Pancreas (tissue), 10 donors: ENCODE results near the gene CCSER2. TPM values are rescaled to one million over a fixed set of nuclear protein-coding genes. Genes with fewer than 3 reads are reported as not detected.
A peak's percentile ranks its signal among the peaks of the same experiment; 100 is the strongest.

Experiments used
- ATAC-seq, 4 donors: fragments of 200-7000 bp; cut with Tn5 transposase; one replicate each; pipeline versions ENCODE4 v1.8.0 to v1.9.1; 2020; ENCODE audit warnings: mild to moderate bottlenecking in 4 of 4, moderate library complexity in 4 of 4
- DNase-seq, 6 donors: peaks; one replicate each; pipeline ENCODE4 v3.0.0-alpha.2; 2020
- FAIRE-seq: peaks from 2 replicates; lab custom pipeline; 2012; peaks lifted over from hg19 to GRCh38; lab: Jason Lieb, UNC
- H3K27ac ChIP-seq, 4 donors: fragments of 200-600 bp; sonication (generic); 1 replicate in 3 of 4; 2 replicates in 1 of 4; pipeline versions ENCODE4 v1.5.0 to v1.8.0; 2020
- H3K27me3 ChIP-seq, 4 donors: fragments of 200-600 bp; one replicate each; pipeline ENCODE4 v1.8.0; 2021
- H3K36me3 ChIP-seq, 3 donors: fragments of 200-600 bp; sonication (generic) in 1 of 3; one replicate each; pipeline versions ENCODE4 v1.5.0 to v1.8.0; 2020 to 2021
- H3K4me1 ChIP-seq, 3 donors: fragments of 200-600 bp; one replicate each; pipeline ENCODE4 v1.8.0; 2021
- H3K4me3 ChIP-seq, 4 donors: fragments of 200-600 bp; sonication (generic) in 2 of 4; one replicate each; pipeline versions ENCODE4 v1.5.0 to v1.8.0; 2020 to 2021
- H3K9me3 ChIP-seq, 4 donors: fragments of 200-600 bp; one replicate each; pipeline ENCODE4 v1.8.0; 2021
- CTCF ChIP-seq, 4 donors: fragments of 200-600 bp; sonication (generic) in 3 of 4; IDR thresholded peaks; one replicate each; pipeline versions ENCODE4 v1.5.0 to v1.8.0; 2021; ENCODE audit warnings: antibody characterized with exemption in 4 of 4
- WGBS, 2 donors: extraction: QIAGEN DNeasy Blood & Tissue Kit; methylation state at CpG; one replicate each; pipeline ENCODE4 v1.1.7; 2013; 5-methylcytosine and 5-hydroxymethylcytosine counted together
- intact Hi-C, 3 donors: fragments of 100-400 bp; cut with DNase I; formaldehyde crosslinking; loops; one replicate each; pipeline versions ENCODE4 v1.11.1 to v1.14.2; 2022
- polyA plus RNA-seq, 2 donors: library from polyadenylated mRNA; stranded (reverse); fragments of 200-250 nt; gene quantifications; one replicate each; pipeline ENCODE4 v1.2.3, GENCODE V29; 2013
- total RNA-seq, 6 donors: library from RNA; stranded (reverse); fragmentation: NEBNext Ultra II Directional in 4 of 6; extraction: Animal tissue kit (Norgen Biotek cat#: 25700) in 4 of 6; gene quantifications; one replicate each; pipeline versions ENCODE4 v1.2.1 to v1.2.4, GENCODE V29; 2021 to 2023
- donor health status: healthy with polysubstance abuse.
- donor health status: DM: no; HTN: no; CAD: no; lungs with moderate emphysema.
- donor health status: DM: no; HTN: no; CAD: no.
- donor health status: control.
- donor health status: control.
- donor health status: Bipolar disorder and iron deficiency.
- donor health status: DM: yes; HTN: yes; CAD: no.
- donor health status: DM: no; HTN: no; CAD: no.
- donor health status: DM: no; HTN: no; CAD: no.
- donor health status: DM: yes; HTN: yes; CAD: no.

The CCSER2 gene
- total and polyA plus RNA-seq, 8 donors = 3.5 to 25.6 (median 21.8) TPM

DNA sequence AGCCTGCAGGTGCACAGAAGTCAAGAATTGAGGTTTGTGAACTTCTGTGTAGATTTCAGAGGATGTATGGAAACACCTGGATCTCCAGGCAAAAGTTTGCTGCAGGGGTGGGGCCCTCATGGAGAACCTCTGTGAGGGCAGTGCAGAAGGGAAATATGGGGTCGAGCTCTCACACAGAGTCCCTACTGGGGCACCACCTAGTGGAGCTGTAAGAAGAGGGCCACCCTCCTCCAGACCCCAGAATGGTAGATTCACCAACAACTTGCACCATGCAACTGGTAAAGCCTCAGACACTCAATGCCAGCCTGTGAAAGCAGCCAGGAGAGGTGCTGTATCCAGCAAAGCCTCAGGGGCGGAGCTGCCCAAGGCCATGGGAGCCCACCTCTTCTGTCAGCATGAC lies 205.8 kb downstream of the CCSER2 start:
- Histone ChIP-seq H3K36me3 (no peaks in the 10 kb centered on the region), H3K27ac (no peak overlapping the region), H3K9me3 (no peaks in the 10 kb centered on the region), H3K4me1 (no peaks in the 10 kb centered on the region), H3K4me3 (no peak overlapping the region), H3K27me3 (peaks cover 0 to 2% (median 0%) of the 10 kb centered on the region in 4 donors)
- TF ChIP-seq CTCF (IDR thresholded peaks at IDR 0.05) = no peak
- intact Hi-C loops = loop anchor here in 1 of 3 donors (10.0 kb wide), 1 partner anchor 149 kb away; no protein-coding TSS in a partner anchor
- DNase-seq = no peak
- no peak for FAIRE-seq
- ATAC-seq = no peak
- WGBS, 2 donors = 71 to 76% methylated on average over 2 of the region's 2 CpGs

GRCh38 chr10:84537447-84537931 lies 209.1 kb downstream of the CCSER2 start:
- FAIRE-seq = peak; percentile 66
- DNase-seq = peak in 2 of 6 donors; percentile 40 to 61
- peak; percentile 56 to 81 (median 73) for TF ChIP-seq CTCF (IDR thresholded peaks at IDR 0.05)
- Histone ChIP-seq H3K4me1 (peaks cover 0 to 4% (median 0%) of the 10 kb centered on the region in 3 donors), H3K27me3 (peaks cover 0 to 4% (median 0%) of the 10 kb centered on the region in 4 donors), H3K9me3 (no peaks in the 10 kb centered on the region), H3K4me3 (no peak overlapping the region), H3K27ac (no peak overlapping the region), H3K36me3 (no peaks in the 10 kb centered on the region)
- ATAC-seq = peak; percentile 81 to 92 (median 88)
- intact Hi-C loops = loop anchor here (5.0 to 10.0 kb wide), 2 partner anchors 153 to 160 kb away; no protein-coding TSS in a partner anchor
- 8 to 11% methylated on average over 8 of the region's 8 CpGs for WGBS, 2 donors

DNA sequence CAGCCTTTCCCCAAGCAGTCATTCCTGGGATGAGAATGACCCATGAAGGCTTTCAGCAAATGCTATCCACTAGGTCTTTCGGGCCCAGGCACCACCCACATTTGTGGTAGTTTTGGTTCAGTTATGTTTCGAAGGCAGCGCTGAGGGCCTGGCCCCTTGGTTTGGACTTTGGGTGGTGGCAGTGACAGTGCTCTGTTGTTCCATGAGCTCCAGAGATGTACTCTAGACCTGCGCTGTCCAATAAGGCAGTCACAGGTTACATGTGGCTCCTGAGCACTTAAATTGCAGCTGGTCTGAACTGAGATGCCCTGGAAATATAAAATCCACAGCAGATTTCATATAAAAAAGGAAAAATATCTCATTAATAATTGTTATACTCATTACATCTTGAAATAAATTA lies 209.6 kb downstream of the CCSER2 start:
- Histone ChIP-seq H3K36me3 (no peaks in the 10 kb centered on the region), H3K27me3 (peaks cover 0 to 4% (median 0%) of the 10 kb centered on the region in 4 donors), H3K9me3 (no peaks in the 10 kb centered on the region), H3K4me1 (peaks cover 0 to 4% (median 0%) of the 10 kb centered on the region in 3 donors), H3K27ac (no peak overlapping the region), H3K4me3 (no peak overlapping the region)
- 71 to 76% methylated on average over 4 of the region's 4 CpGs for WGBS, 2 donors
- ATAC-seq (no peak), DNase-seq (no peak), FAIRE-seq (no peak)
- TF ChIP-seq CTCF (IDR thresholded peaks at IDR 0.05) = no peak
- intact Hi-C loops = loop anchor here (5.0 to 10.0 kb wide), 2 partner anchors 153 to 161 kb away; no protein-coding TSS in a partner anchor

- Histone ChIP-seq H3K27me3 (peaks cover 0 to 4% (median 0%) of the 10 kb centered on the region in 4 donors), H3K36me3 (no peaks in the 10 kb centered on the region), H3K4me3 (no peak overlapping the region), H3K27ac (no peak overlapping the region), H3K4me1 (peaks cover 0 to 4% (median 0%) of the 10 kb centered on the region in 3 donors), H3K9me3 (no peaks in the 10 kb centered on the region)
- WGBS, 2 donors = 54 to 67% methylated on average over 3 of the region's 3 CpGs
- FAIRE-seq = no peak
- intact Hi-C loops = loop anchor here (5.0 to 10.0 kb wide), 2 partner anchors 154 to 162 kb away; no protein-coding TSS in a partner anchor
- no peak for TF ChIP-seq CTCF (IDR thresholded peaks at IDR 0.05)
- DNase-seq = no peak
- no peak for ATAC-seq
Measured at GRCh38 chr10:84539216-84539615, 210.8 kb downstream of the CCSER2 start.
